ENCODE measurements around the gene UBE2G1. TPM values are rescaled to one million over a fixed set of nuclear protein-coding genes. Genes with fewer than 3 reads are reported as not detected.
A peak's percentile ranks its signal among the peaks of the same experiment; 100 is the strongest.
"Not testable (repeated sequence)": the region's sequence is repeated elsewhere in the genome, so short reads cannot be mapped to it uniquely, and the experiment has no call there.

The UBE2G1 gene
- total and polyA plus RNA-seq, 8 donors = 4.3 to 29.3 (median 21.6) TPM

DNA sequence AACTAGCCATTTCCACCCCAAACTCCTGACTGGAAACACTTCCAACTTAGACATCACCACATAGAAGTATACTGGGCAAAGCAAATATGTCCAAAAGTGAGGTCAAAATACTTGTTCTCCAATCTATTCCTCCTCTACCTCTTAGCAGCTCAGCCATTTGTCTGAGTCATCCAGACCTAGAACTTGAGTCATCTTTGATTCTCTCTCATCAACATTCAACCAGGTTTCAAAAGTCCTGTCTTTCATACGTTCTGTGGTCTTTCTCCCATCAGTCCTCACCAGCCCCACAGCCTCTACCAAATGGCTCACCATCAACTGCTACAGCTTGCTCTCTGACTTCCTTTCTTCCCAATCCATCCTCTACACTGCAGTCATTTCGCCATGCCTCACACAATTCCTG, 109.5 kb downstream of the UBE2G1 start:
- no peak for TF ChIP-seq CTCF (IDR thresholded peaks at IDR 0.05)
- no peak overlapping the region for H3K4me3 ChIP-seq
- no peaks in the 10 kb centered on the region for H3K4me1 ChIP-seq
- WGBS, 2 donors = 89 to 93% methylated on average over 2 of the region's 2 CpGs
- H3K9me3 ChIP-seq = no peaks in the 10 kb centered on the region
- H3K27me3 ChIP-seq = no peaks in the 10 kb centered on the region
- no peak for DNase-seq
- H3K36me3 ChIP-seq = no peaks in the 10 kb centered on the region
- intact Hi-C loops (cut with DNase I) = no loop called here
- FAIRE-seq = no peak
- ATAC-seq = no peak
- H3K27ac ChIP-seq = no peak overlapping the region

- ATAC-seq; H3K9me3 ChIP-seq; DNase-seq; H3K27ac ChIP-seq; H3K36me3 ChIP-seq; H3K4me1 ChIP-seq; FAIRE-seq; H3K27me3 ChIP-seq; intact Hi-C loops (cut with DNase I); H3K4me3 ChIP-seq: not testable (repeated sequence)
- 90 to 93% methylated on average over 6 of the region's 6 CpGs for WGBS, 2 donors
Measured at GRCh38 chr17:4255271-4255670, 111.2 kb downstream of the UBE2G1 start.

GRCh38 chr17:4250887-4251286, 115.6 kb downstream of the UBE2G1 start:
- no peaks in the 10 kb centered on the region for H3K36me3 ChIP-seq
- 75 to 85% methylated on average over 2 of the region's 2 CpGs for WGBS, 2 donors
- H3K27ac ChIP-seq = no peak overlapping the region
- FAIRE-seq = no peak
- no peak overlapping the region for H3K4me3 ChIP-seq
- ATAC-seq = no peak
- H3K4me1 ChIP-seq = peaks cover 13 to 18% (median 15%) of the 10 kb centered on the region in 3 donors
- DNase-seq = no peak
- H3K27me3 ChIP-seq = no peaks in the 10 kb centered on the region
- H3K9me3 ChIP-seq = no peaks in the 10 kb centered on the region
- intact Hi-C loops (cut with DNase I) = no loop called here
- TF ChIP-seq CTCF (IDR thresholded peaks at IDR 0.05) = no peak

DNA sequence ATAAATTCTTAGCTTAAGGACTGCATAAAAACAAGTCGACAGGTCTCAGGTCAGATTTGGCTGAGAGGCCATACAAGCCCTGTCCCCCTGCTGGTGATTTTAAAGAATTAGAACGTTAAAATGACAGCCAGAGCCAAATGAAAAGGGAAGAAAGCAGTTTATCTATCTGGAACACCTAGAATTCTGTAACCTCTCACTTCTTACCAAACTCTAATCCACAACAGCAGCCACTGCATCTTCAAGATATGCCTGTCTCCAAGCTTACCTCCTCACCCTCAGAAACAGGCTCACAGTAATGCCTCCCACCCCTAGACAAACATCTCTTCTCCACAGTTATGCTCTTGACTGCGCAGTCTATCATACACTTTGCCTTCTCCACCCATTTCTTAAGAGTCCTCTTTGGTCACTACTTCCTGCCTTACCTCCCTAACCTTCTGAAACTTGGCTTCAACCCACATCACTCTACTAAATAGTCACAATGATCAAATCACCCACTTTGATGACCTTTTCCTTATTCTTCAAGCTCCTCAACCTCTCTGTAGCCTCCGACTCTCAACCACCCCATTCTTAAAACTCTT, 116.9 kb downstream of the UBE2G1 start:
- TF ChIP-seq CTCF (IDR thresholded peaks at IDR 0.05) = peak in 3 of 4 donors; percentile 20 to 33 (median 26)
- Histone ChIP-seq H3K4me3 (no peak overlapping the region), H3K27me3 (no peaks in the 10 kb centered on the region), H3K36me3 (no peaks in the 10 kb centered on the region), H3K27ac (peak overlapping the region in 1 of 4 donors; percentile 32), H3K9me3 (no peaks in the 10 kb centered on the region), H3K4me1 (peaks cover 13 to 18% (median 15%) of the 10 kb centered on the region in 3 donors)
- no peak for ATAC-seq
- DNase-seq = no peak
- intact Hi-C loops (cut with DNase I) = no loop called here
- no peak for FAIRE-seq
- 49 to 52% methylated on average over 4 of the region's 4 CpGs for WGBS, 2 donors

DNA sequence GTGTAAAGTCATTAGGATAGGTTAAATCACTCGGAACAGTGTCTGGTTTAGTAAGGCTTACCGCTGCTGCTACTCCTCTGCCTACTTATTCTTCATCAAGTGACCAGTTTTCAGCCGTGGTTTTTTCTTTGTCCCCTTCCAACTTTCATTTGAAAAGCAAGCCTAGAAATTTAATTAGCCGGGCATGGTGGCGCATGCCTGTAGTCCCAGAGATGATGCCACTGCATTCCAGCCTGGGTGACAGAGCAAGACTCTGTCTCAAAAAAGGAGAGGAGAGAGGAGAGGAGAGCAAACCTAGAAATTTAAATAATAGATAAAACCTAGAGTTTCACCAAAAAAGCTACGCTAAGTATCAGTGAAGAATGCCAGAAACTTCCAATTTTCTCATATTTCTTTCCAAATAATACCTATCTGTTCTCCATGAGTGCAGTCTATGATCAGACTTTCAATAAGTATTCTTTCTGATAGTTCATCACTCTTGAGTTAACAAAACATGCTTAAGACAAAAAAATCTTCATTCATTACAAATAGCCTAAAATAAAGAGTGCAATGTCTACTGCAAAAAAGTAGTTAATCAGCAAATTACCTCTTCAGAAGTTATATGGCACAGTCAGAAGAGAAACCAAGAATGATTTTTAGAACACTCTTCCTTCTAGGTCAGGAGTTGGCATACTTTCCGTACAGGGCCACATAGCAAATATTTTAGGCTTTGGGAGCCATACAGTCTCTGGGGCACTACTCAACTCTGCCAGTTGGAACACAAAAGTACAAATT, 117.8 kb downstream of the UBE2G1 start:
- intact Hi-C loops (cut with DNase I) = no loop called here
- Histone ChIP-seq H3K4me3 (no peak overlapping the region), H3K27me3 (no peaks in the 10 kb centered on the region), H3K4me1 (peaks cover 16 to 18% (median 18%) of the 10 kb centered on the region in 3 donors), H3K36me3 (no peaks in the 10 kb centered on the region), H3K27ac (peak overlapping the region in 3 of 4 donors; percentile 32 to 65 (median 45)), H3K9me3 (no peaks in the 10 kb centered on the region)
- FAIRE-seq (no peak), DNase-seq (no peak), ATAC-seq (no peak)
- TF ChIP-seq CTCF (IDR thresholded peaks at IDR 0.05) = no peak
- 90 to 92% methylated on average over 7 of the region's 7 CpGs for WGBS, 2 donors

Data from pancreas (tissue), 10 donors.